NCI-H1417 treated with DMSO at 0.1 percent for 48 hours (cell line): Measurements from ENCODE around the gene GOLGA8F.
"Not testable (repeated sequence)": the region's sequence is repeated elsewhere in the genome, so short reads cannot be mapped to it uniquely, and the experiment has no call there.

ENCODE experiments used
- DNase-seq: peaks from one replicate; lab custom pipeline; 2025; lab: John Stamatoyannopoulos, UW

GOLGA8F gene, protein sequence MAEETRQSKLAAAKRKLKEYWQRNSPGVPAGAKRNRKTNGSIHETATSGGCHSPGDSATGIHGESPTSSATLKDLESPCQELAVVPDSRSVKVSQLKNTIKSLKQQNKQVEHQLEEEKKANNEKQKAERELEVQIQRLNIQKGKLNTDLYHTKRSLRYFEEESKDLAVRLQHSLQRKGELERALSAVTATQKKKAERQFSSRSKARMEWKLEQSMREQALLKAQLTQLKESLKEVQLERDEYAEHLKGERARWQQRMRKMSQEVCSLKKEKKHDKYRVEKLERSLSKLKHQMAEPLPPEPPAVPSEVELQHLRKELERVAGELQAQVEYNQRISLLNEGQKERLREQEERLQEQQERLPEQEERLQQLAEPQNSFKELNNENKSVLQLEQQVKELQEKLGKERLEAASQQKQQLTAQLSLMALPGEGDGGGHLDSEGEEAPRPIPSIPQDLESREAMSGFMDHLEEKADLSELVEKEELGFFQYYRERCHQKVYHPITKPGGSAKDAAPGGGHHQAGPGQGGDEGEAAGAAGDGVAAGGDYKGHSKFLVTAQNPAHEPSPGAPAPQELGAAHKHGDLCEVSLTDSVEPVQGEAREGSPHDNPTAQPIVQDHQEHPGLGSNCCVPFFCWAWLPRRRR

GRCh38 chr15:28378364-28378763 lies at the start of gene GOLGA8F:
Gene GOLGA8F, plus strand, starts transcription at chr15:28378664. Its CDS starts 98 bp downstream, at chr15:28378762.
- not testable (repeated sequence) for DNase-seq

- DNase-seq: not testable (repeated sequence)
These were observed 20.5 kb upstream of the GOLGA8F start, which contains the start of gene GOLGA6L24 for GRCh38 chr15:28357984-28358383. Gene GOLGA6L24, minus strand, starts transcription at chr15:28358084. Its CDS starts 61 bp downstream, at chr15:28358023.

DNA sequence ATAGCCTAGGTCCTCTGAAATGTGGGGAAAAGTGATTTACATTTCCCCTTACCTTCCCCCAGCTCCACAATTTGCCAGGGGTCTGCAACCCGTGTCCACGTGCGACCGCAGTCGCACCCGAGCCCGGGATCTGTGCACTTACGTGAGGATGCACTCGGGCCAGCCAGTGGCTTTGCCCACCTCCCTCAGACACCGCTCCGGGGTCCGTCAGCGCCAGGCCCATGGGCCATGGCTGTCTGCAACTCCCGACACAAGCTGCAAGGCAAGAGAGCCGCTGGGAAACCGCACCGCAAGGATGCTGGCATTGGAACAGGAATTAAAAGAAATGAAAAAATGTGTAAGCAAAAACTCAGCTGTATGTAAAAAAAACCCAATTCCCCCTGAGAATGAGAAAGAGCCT lies 13.0 kb upstream of the GOLGA8F start:
- not testable (repeated sequence) for DNase-seq

- not testable (repeated sequence) for DNase-seq
These were observed 1.6 kb downstream of the GOLGA8F start for GRCh38 chr15:28380053-28380452.

- DNase-seq: not testable (repeated sequence)
These were observed 17.6 kb downstream of the GOLGA8F start for GRCh38 chr15:28396022-28396421.

GRCh38 chr15:28402774-28403435 lies 24.4 kb downstream of the GOLGA8F start:
- DNase-seq: not testable (repeated sequence)

DNA sequence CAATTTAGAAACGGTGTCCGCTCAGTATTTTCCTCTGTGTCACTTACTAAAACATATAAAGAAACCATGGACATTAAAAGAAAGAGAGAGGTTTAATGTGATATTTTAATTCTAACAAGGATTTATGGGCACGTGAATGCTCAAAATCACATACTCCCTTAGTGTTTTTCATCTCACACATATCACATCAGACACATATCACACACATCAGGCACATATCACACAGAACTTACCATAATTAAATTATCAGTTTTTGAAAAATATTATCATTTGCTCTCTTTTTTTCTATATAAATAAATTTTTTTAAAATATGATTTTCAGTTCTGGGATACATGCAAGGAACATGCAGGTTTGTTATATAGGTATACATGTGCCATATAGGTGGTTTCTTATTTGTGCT lies 42.0 kb downstream of the GOLGA8F start:
- not testable (repeated sequence) for DNase-seq

- DNase-seq: not testable (repeated sequence)
These were observed 57.1 kb downstream of the GOLGA8F start for GRCh38 chr15:28435594-28435993.
